Left forelimb (tissue), 1 donor: ENCODE measurements around the gene EMILIN2.
"Not testable (repeated sequence)": the region's sequence is repeated elsewhere in the genome, so short reads cannot be mapped to it uniquely, and the experiment has no call there.

ENCODE experiments used
- DNase-seq: peaks from one replicate; pipeline ENCODE4 v3.0.0-alpha.2; 2018; ENCODE audit warnings: low spot score

The EMILIN2 gene

GRCh38 chr18:2845172-2845571, 1.6 kb upstream of the EMILIN2 start:
- DNase-seq = no peak

- DNase-seq = peak; percentile 74
Observed at GRCh38 chr18:2847317-2848246, 776 bp downstream of the EMILIN2 start.

GRCh38 chr18:2848247-2849246, 1.7 kb downstream of the EMILIN2 start:
- no peak for DNase-seq

GRCh38 chr18:2850816-2851215, 4.0 kb downstream of the EMILIN2 start:
- no peak for DNase-seq

- DNase-seq = no peak
Observed at GRCh38 chr18:2851771-2852170, 5.0 kb downstream of the EMILIN2 start.

- DNase-seq = not testable (repeated sequence)
Observed at GRCh38 chr18:2852460-2852859, 5.7 kb downstream of the EMILIN2 start.

GRCh38 chr18:2853173-2853925, 6.5 kb downstream of the EMILIN2 start:
- DNase-seq = no peak

- DNase-seq = no peak
Observed at GRCh38 chr18:2853926-2854664, 7.3 kb downstream of the EMILIN2 start.

GRCh38 chr18:2854875-2855274, 8.1 kb downstream of the EMILIN2 start:
- DNase-seq = no peak

- DNase-seq = no peak
Observed at GRCh38 chr18:2855560-2856350, 8.9 kb downstream of the EMILIN2 start.

GRCh38 chr18:2856547-2857170, 9.9 kb downstream of the EMILIN2 start:
- DNase-seq = no peak

- no peak for DNase-seq
Observed at GRCh38 chr18:2857491-2858131, 10.8 kb downstream of the EMILIN2 start.

- DNase-seq = not testable (repeated sequence)
Observed at GRCh38 chr18:2860397-2860796, 13.6 kb downstream of the EMILIN2 start.

- DNase-seq = not testable (repeated sequence)
Observed at GRCh38 chr18:2863997-2864396, 17.2 kb downstream of the EMILIN2 start.

- DNase-seq = not testable (repeated sequence)
Observed at GRCh38 chr18:2866465-2866864, 19.7 kb downstream of the EMILIN2 start.

GRCh38 chr18:2869207-2869606, 22.4 kb downstream of the EMILIN2 start:
- no peak for DNase-seq

- DNase-seq = no peak
Observed at GRCh38 chr18:2871111-2871720, 24.4 kb downstream of the EMILIN2 start.

- DNase-seq = no peak
Observed at GRCh38 chr18:2872095-2872494, 25.3 kb downstream of the EMILIN2 start.

GRCh38 chr18:2874765-2875164, 28.0 kb downstream of the EMILIN2 start:
- no peak for DNase-seq
